ENCODE results near the gene SENP5. TPM values are rescaled to one million over a fixed set of nuclear protein-coding genes. Genes with fewer than 3 reads are reported as not detected.

Gene SENP5
- total RNA-seq, 1 experiment from 2014 or later, result 52.3 TPM

DNA sequence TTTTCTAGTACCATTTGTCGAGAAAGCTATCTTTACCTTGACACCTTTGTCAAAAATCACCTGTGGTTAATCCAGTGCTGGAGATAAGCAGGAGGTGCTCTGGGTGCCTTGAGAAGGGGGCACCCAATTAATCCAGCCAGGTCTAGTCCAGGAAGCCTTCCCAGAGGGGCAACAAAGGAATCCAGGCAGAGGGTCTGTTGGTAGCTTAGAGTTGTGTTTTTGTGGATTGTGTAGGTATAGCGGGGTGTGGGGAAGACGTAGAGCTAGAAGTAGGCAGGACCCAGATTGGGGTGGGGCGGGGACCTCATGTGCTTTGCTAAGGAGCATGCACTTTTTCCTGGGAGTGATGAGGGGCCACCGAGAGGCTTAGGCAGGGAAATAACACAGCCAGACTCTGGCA, 106.9 kb downstream of the SENP5 start:
- no peaks in the 10 kb centered on the region for H3K4me1 ChIP-seq (replicated peaks; ENCODE audit: insufficient read depth)
- H3K27ac ChIP-seq, result no peak overlapping the region
- ChIA-PET CTCF (interaction anchor here (0.7 kb wide), 1 partner anchor 407 kb away, joined by 6 read pairs; no protein-coding TSS in a partner anchor), POLR2A (ENCODE audit: unreplicated experiment) (no interaction called here)
- intact Hi-C loops (cut with micrococcal nuclease; ENCODE audit: unreplicated experiment), result no loop called here
- H3K9me3 ChIP-seq (ENCODE audit: insufficient read depth, low read depth), result no peaks in the 10 kb centered on the region
- no peak overlapping the region for H3K4me3 ChIP-seq
- H3K9me2 ChIP-seq (ENCODE audit: insufficient read depth), result no peaks in the 10 kb centered on the region
- BruUV-seq (replicated peaks), result no TSS peak
- H3K27me3 ChIP-seq (ENCODE audit: insufficient read depth, low read depth), result peaks cover 16% of the 10 kb centered on the region
- H4K20me1 ChIP-seq (ENCODE audit: insufficient read depth), result no peaks in the 10 kb centered on the region
- DNase-seq, result no peak
- no peaks in the 10 kb centered on the region for H3K79me2 ChIP-seq (ENCODE audit: low read depth)
- no peak overlapping the region for H2AFZ ChIP-seq
- no peak overlapping the region for H3K4me2 ChIP-seq
- no peaks in the 10 kb centered on the region for H3K36me3 ChIP-seq (ENCODE audit: low read depth)
- H3F3A ChIP-seq (ENCODE audit: insufficient read depth, low read depth), result 0 out of 2 replicates have a peak, but pooled peaks cover 5% of the 10 kb centered on the region
- TF ChIP-seq EZH2 (IDR thresholded peaks at IDR 0.05; ENCODE audit: low read depth), result no peak
- TF ChIP-seq, protein P1, sequence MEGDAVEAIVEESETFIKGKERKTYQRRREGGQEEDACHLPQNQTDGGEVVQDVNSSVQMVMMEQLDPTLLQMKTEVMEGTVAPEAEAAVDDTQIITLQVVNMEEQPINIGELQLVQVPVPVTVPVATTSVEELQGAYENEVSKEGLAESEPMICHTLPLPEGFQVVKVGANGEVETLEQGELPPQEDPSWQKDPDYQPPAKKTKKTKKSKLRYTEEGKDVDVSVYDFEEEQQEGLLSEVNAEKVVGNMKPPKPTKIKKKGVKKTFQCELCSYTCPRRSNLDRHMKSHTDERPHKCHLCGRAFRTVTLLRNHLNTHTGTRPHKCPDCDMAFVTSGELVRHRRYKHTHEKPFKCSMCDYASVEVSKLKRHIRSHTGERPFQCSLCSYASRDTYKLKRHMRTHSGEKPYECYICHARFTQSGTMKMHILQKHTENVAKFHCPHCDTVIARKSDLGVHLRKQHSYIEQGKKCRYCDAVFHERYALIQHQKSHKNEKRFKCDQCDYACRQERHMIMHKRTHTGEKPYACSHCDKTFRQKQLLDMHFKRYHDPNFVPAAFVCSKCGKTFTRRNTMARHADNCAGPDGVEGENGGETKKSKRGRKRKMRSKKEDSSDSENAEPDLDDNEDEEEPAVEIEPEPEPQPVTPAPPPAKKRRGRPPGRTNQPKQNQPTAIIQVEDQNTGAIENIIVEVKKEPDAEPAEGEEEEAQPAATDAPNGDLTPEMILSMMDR (conservative IDR thresholded peaks at IDR 0.05), result no peak

DNA sequence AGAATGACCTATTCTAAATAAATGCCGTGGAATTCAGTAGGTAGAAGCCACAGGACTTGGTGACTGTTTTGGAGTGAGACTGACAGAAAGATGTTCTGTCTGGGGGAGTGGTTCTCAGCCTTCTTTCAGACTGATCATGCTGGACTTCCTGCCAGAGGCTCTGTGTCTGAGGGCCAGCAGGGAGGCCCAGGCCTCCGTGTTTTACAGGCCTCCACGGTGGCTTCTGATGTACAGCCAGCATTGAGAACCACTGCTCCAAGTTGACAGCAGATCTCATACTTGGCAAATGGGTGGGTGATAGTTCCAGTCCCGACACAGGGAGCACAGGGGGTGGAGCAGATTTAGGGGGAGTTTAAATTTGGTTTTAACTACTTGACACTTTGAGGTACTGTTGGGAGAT, 107.6 kb downstream of the SENP5 start:
- Histone ChIP-seq H4K20me1 (ENCODE audit: insufficient read depth) (no peaks in the 10 kb centered on the region), H3K36me3 (ENCODE audit: low read depth) (no peaks in the 10 kb centered on the region), H3K9me2 (ENCODE audit: insufficient read depth) (no peaks in the 10 kb centered on the region), H3F3A (ENCODE audit: insufficient read depth, low read depth) (0 out of 2 replicates have a peak, but pooled peaks cover 5% of the 10 kb centered on the region), H3K4me2 (no peak overlapping the region), H3K4me1 (replicated peaks; ENCODE audit: insufficient read depth) (no peaks in the 10 kb centered on the region), H3K27ac (no peak overlapping the region), H3K9me3 (ENCODE audit: insufficient read depth, low read depth) (no peaks in the 10 kb centered on the region), H2AFZ (no peak overlapping the region), H3K27me3 (ENCODE audit: insufficient read depth, low read depth) (peaks cover 12% of the 10 kb centered on the region), H3K79me2 (ENCODE audit: low read depth) (no peaks in the 10 kb centered on the region), H3K4me3 (no peak overlapping the region)
- intact Hi-C loops (cut with micrococcal nuclease; ENCODE audit: unreplicated experiment), result no loop called here
- no TSS peak for BruUV-seq (replicated peaks)
- no peak for DNase-seq
- POLR2A ChIA-PET (ENCODE audit: unreplicated experiment), result no interaction called here
- CTCF ChIA-PET, result no interaction called here
- no peak for TF ChIP-seq EZH2 (IDR thresholded peaks at IDR 0.05; ENCODE audit: low read depth)
- TF ChIP-seq, protein P1 (conservative IDR thresholded peaks at IDR 0.05), result no peak

DNA sequence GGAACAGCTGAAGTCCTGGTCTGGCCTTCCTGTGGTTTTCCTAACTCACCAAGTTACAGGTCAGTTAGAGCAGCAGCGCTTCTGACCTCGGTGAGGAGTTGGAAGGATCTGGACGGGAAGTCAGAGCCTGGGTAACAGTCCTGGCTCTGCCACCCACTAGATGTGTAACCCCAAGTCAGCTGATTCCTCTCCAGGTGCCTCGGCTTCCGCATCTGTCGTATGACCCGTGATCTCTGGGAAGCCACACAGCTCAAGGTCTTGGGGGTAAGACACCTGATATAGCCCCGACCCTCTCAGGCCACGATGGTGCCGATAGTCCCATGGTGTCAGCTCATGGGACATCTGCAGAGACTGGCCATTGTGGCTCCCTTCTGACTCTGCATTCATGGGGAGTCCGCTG, 109.2 kb downstream of the SENP5 start:
- Histone ChIP-seq H3K9me3 (ENCODE audit: insufficient read depth, low read depth) (no peaks in the 10 kb centered on the region), H2AFZ (no peak overlapping the region), H3K27ac (no peak overlapping the region), H3K9me2 (ENCODE audit: insufficient read depth) (no peaks in the 10 kb centered on the region), H3K4me1 (replicated peaks; ENCODE audit: insufficient read depth) (no peaks in the 10 kb centered on the region), H3K4me2 (no peak overlapping the region), H4K20me1 (ENCODE audit: insufficient read depth) (no peaks in the 10 kb centered on the region), H3K4me3 (no peak overlapping the region), H3K36me3 (ENCODE audit: low read depth) (no peaks in the 10 kb centered on the region), H3F3A (ENCODE audit: insufficient read depth, low read depth) (no peaks in the 10 kb centered on the region), H3K79me2 (ENCODE audit: low read depth) (no peaks in the 10 kb centered on the region), H3K27me3 (ENCODE audit: insufficient read depth, low read depth) (no peaks in the 10 kb centered on the region)
- DNase-seq, result no peak
- BruUV-seq (replicated peaks), result no TSS peak
- TF ChIP-seq EZH2 (IDR thresholded peaks at IDR 0.05; ENCODE audit: low read depth), result no peak
- TF ChIP-seq, protein P1 (conservative IDR thresholded peaks at IDR 0.05), result no peak
- POLR2A ChIA-PET (ENCODE audit: unreplicated experiment), result no interaction called here
- intact Hi-C loops (cut with micrococcal nuclease; ENCODE audit: unreplicated experiment), result no loop called here
- CTCF ChIA-PET, result no interaction called here
